C4-2B (cell line): ENCODE results near the gene SNRK.

Source experiments
- H3K27ac ChIP-seq: fragments of 450-650 bp; 2 replicates; pipeline ENCODE4 v1.5.1; 2017
- ZFX ChIP-seq: fragments of 450-650 bp; IDR thresholded peaks from 2 replicates; pipeline ENCODE4 v1.6.1; 2017
- TF ChIP-seq, protein P1 (sequence below): fragments of 450-650 bp; conservative IDR thresholded peaks from 2 replicates; pipeline ENCODE4 v1.5.1; 2017; ENCODE audit warnings: mild to moderate bottlenecking

The SNRK gene

GRCh38 chr3:43247561-43248184 is 38.7 kb upstream of the SNRK start:
- H3K27ac ChIP-seq, result no peak overlapping the region
- TF ChIP-seq, protein P1, sequence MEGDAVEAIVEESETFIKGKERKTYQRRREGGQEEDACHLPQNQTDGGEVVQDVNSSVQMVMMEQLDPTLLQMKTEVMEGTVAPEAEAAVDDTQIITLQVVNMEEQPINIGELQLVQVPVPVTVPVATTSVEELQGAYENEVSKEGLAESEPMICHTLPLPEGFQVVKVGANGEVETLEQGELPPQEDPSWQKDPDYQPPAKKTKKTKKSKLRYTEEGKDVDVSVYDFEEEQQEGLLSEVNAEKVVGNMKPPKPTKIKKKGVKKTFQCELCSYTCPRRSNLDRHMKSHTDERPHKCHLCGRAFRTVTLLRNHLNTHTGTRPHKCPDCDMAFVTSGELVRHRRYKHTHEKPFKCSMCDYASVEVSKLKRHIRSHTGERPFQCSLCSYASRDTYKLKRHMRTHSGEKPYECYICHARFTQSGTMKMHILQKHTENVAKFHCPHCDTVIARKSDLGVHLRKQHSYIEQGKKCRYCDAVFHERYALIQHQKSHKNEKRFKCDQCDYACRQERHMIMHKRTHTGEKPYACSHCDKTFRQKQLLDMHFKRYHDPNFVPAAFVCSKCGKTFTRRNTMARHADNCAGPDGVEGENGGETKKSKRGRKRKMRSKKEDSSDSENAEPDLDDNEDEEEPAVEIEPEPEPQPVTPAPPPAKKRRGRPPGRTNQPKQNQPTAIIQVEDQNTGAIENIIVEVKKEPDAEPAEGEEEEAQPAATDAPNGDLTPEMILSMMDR, result no peak
- TF ChIP-seq ZFX, result no peak

GRCh38 chr3:43248185-43248583 is 38.2 kb upstream of the SNRK start:
- TF ChIP-seq ZFX, result no peak
- TF ChIP-seq, protein P1, result no peak
- H3K27ac ChIP-seq, result no peak overlapping the region

DNA sequence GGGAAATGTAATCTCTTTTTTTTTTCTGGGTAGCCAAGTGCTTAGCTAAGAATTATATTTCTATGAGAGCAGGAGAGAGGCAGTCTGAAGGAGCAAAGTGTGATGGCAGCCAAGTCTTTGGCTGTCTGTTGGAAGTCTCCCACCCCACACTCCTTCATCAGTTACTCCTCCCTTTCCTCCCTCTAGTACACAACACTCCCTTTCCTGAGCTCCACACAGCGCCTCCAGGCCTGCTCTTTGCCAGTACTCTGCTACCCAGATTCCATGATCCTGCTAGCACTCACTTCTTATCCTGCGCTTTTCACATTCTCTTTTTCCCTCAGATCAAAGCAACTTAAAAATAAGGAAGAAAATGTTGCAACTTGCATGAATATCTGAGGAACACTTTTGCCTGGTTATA is 37.4 kb upstream of the SNRK start:
- no peak overlapping the region for H3K27ac ChIP-seq
- TF ChIP-seq, protein P1, result no peak
- no peak for TF ChIP-seq ZFX

DNA sequence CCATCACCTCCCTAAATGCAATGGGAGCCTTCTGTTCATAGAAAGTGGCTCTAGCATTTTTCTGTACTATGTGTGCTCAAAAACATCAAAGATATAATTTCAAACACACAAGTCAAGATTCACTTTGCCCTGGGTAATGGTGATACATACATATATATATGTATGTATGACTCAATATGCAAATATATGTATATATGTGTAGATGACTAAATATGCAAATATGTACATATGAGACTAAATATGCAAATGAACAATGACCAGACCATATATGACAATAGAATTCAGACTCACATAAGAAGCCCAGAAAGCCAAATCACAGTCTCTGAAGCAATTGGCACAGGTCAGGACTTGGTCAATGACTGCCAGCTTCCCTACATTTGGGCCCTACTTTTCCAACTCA is 36.9 kb upstream of the SNRK start:
- H3K27ac ChIP-seq, result no peak overlapping the region
- no peak for TF ChIP-seq ZFX
- TF ChIP-seq, protein P1, result no peak

- TF ChIP-seq, protein P1, result no peak
- TF ChIP-seq ZFX, result no peak
- H3K27ac ChIP-seq, result no peak overlapping the region
Measured at GRCh38 chr3:43253294-43253693, 33.0 kb upstream of the SNRK start.

DNA sequence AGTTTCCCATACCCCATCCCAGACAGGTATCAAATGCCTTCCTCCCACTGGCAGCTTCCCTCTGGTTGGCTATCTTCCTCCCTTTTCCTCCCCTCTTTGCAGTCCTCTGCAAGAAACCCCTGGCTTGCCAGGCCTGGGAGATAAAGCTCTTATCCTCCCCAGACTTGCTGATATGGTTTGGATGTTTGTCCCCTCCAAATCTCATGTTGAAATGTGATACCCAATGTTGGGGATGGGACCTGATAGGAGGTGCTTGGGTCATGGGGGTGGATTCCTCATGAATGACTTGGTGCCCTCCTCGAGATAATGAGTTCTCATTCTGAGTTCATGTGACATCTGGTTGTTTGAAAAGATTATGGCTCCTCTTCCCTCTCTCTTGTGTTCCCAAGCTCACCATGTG is 32.2 kb upstream of the SNRK start:
- TF ChIP-seq ZFX, result no peak
- TF ChIP-seq, protein P1, result no peak
- H3K27ac ChIP-seq, result no peak overlapping the region

DNA sequence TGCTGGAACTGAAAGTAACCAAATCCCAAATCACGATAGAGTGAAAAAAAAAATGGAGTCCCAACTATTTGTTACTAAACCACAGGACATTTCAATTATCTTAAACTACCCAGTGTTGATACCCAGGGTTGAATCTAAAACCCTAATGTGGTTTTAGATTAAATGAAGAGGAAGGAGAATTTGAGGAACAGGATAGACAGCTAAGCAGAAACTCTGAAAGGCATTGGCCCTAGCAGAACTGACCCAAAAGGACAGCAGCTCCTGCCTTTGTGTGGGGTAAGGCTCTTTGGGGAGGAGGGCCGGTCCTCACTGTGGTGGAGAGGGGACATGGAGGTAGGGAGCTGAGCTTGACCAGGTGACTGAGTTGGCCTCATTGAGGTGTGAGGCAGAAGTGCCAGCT is 30.7 kb upstream of the SNRK start:
- no peak overlapping the region for H3K27ac ChIP-seq
- TF ChIP-seq ZFX, result no peak
- TF ChIP-seq, protein P1, result no peak
